22Rv1 (cell line): ENCODE measurements around the gene KCNQ5.

Experiments used
- ZFX ChIP-seq: fragments of 450-650 bp; IDR thresholded peaks from 2 replicates; pipeline ENCODE4 v1.6.1; 2017; ENCODE audit warnings: antibody characterized with exemption, borderline replicate concordance
- TF ChIP-seq, protein P1 (sequence below): fragments of 450-650 bp; IDR thresholded peaks from 2 replicates; pipeline ENCODE4 v1.5.1; 2017; ENCODE audit warnings: mild to moderate bottlenecking

DNA sequence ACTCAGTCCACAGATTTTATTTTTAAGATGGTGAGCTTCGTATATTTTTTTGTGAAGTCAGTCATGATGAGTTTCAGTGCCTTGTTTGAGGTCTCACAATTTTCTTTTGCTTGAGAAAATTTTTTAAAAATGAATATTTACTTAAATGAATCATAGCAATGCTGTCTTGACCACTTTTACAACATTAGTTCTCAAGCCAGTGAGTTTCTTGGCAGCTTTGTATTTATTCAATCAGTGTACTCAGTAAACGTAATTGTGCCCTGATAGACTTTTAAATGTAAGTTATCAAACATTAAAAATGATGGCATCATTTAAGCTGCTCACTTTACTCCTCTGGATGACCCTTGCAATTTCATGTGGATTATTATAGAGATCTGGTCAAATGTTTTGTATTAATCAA, 342.1 kb downstream of the KCNQ5 start:
- TF ChIP-seq ZFX, result no peak
- TF ChIP-seq, protein P1, sequence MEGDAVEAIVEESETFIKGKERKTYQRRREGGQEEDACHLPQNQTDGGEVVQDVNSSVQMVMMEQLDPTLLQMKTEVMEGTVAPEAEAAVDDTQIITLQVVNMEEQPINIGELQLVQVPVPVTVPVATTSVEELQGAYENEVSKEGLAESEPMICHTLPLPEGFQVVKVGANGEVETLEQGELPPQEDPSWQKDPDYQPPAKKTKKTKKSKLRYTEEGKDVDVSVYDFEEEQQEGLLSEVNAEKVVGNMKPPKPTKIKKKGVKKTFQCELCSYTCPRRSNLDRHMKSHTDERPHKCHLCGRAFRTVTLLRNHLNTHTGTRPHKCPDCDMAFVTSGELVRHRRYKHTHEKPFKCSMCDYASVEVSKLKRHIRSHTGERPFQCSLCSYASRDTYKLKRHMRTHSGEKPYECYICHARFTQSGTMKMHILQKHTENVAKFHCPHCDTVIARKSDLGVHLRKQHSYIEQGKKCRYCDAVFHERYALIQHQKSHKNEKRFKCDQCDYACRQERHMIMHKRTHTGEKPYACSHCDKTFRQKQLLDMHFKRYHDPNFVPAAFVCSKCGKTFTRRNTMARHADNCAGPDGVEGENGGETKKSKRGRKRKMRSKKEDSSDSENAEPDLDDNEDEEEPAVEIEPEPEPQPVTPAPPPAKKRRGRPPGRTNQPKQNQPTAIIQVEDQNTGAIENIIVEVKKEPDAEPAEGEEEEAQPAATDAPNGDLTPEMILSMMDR, result no peak
